ENCODE results near the gene TEP1.

DNA sequence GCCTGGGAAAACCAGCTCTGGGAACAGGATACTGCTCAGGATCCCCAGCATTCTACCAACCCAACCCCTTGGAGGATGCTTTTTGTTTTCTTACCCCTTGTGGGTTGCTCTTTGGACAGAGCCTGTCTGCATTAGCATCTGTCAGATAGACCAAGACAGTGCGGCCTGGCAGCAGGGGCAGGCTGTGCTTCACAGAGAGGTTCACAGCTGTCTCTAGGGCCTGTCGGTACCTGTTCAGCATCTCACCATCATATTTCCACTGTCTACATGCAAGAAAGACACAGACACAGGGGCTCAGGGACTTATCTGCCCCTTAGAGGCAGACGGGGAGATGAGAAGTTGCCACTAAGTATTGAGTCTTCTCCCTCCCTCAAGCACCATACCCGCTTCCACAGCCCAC, 21.8 kb downstream of the TEP1 start:
- TF ChIP-seq, protein P1, sequence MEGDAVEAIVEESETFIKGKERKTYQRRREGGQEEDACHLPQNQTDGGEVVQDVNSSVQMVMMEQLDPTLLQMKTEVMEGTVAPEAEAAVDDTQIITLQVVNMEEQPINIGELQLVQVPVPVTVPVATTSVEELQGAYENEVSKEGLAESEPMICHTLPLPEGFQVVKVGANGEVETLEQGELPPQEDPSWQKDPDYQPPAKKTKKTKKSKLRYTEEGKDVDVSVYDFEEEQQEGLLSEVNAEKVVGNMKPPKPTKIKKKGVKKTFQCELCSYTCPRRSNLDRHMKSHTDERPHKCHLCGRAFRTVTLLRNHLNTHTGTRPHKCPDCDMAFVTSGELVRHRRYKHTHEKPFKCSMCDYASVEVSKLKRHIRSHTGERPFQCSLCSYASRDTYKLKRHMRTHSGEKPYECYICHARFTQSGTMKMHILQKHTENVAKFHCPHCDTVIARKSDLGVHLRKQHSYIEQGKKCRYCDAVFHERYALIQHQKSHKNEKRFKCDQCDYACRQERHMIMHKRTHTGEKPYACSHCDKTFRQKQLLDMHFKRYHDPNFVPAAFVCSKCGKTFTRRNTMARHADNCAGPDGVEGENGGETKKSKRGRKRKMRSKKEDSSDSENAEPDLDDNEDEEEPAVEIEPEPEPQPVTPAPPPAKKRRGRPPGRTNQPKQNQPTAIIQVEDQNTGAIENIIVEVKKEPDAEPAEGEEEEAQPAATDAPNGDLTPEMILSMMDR (IDR thresholded peaks at IDR 0.05), result no peak
- no peak for TF ChIP-seq POLR2A (IDR thresholded peaks at IDR 0.05)

Measured in lower leg skin (tissue), 3 donors.